Fibroblast of lung (primary cell): ENCODE data around the gene VAMP2. TPM values are rescaled to one million over a fixed set of nuclear protein-coding genes. Genes with fewer than 3 reads are reported as not detected.
A peak's percentile ranks its signal among the peaks of the same experiment; 100 is the strongest.

Source experiments
- DNase-seq, 2 donors: peaks; one replicate each; pipeline versions ENCODE4 v3.0.0 to v3.0.0-alpha.2; 2010; ENCODE audit warnings: low read depth in 2 of 2
- H2AFZ ChIP-seq: 2 replicates; pipeline ENCODE4 v1.5.1; 2012; ENCODE audit warnings: low read length, control low read depth, inconsistent platforms
- H3K27ac ChIP-seq: 2 replicates; pipeline ENCODE4 v1.5.1; 2011; ENCODE audit warnings: low read length, control low read depth; ENCODE audit not compliant: insufficient read depth
- H3K27me3 ChIP-seq: 2 replicates; pipeline ENCODE4 v1.5.1; 2011; ENCODE audit warnings: mild to moderate bottlenecking, low read length; ENCODE audit not compliant: control insufficient read depth, insufficient read depth
- H3K36me3 ChIP-seq: 2 replicates; pipeline ENCODE4 v1.5.1; 2011; ENCODE audit warnings: low read length; ENCODE audit not compliant: control insufficient read depth, insufficient read depth
- H3K4me1 ChIP-seq: 2 replicates; pipeline ENCODE4 v1.5.1; 2011; ENCODE audit warnings: low read length; ENCODE audit not compliant: control insufficient read depth, insufficient read depth; ENCODE audit errors: extremely low read depth
- H3K4me2 ChIP-seq: 2 replicates; pipeline ENCODE4 v1.5.1; 2011; ENCODE audit warnings: low read length, control low read depth; ENCODE audit not compliant: insufficient read depth; ENCODE audit errors: extremely low read depth
- H3K4me3 ChIP-seq, 4 experiments: fragments of 200-600 bp in 1 of 4; sonication (generic) in 1 of 4; replicated peaks in 1 of 4; 2 replicates each; pipeline ENCODE4 v1.5.1; 2011 to 2016; ENCODE audit warnings: low read length in 4 of 4, low read depth in 3 of 4, mild to moderate bottlenecking in 3 of 4, control low read depth in 2 of 4, inconsistent platforms in 1 of 4, mixed read lengths in 1 of 4; ENCODE audit not compliant: insufficient read depth in 1 of 4; ENCODE audit errors: control extremely low read depth in 1 of 4
- H3K79me2 ChIP-seq: 2 replicates; pipeline ENCODE4 v1.5.1; 2012; ENCODE audit warnings: mild to moderate bottlenecking, low read length, inconsistent platforms; ENCODE audit not compliant: control insufficient read depth, insufficient read depth
- H3K9ac ChIP-seq: 2 replicates; pipeline ENCODE4 v1.5.1; 2011; ENCODE audit warnings: mild to moderate bottlenecking, low read length, control low read depth; ENCODE audit not compliant: insufficient read depth
- H3K9me3 ChIP-seq: 2 replicates; pipeline ENCODE4 v1.5.1; 2012; ENCODE audit warnings: low read depth, low read length; ENCODE audit not compliant: control insufficient read depth, insufficient read depth
- H4K20me1 ChIP-seq: 2 replicates; pipeline ENCODE4 v1.5.1; 2011; ENCODE audit warnings: low read length; ENCODE audit not compliant: control insufficient read depth, insufficient read depth; ENCODE audit errors: extremely low read depth
- CTCF ChIP-seq, 2 donors: IDR thresholded peaks in 1 of 2; conservative IDR thresholded peaks in 1 of 2; 1 replicate in 1 of 2; 2 replicates in 1 of 2; pipeline ENCODE4 v1.5.1; 2011 to 2012; ENCODE audit warnings: low read length in 2 of 2, control low read depth in 1 of 2, inconsistent platforms in 1 of 2, low read depth in 1 of 2, mild to moderate bottlenecking in 1 of 2
- EZH2 ChIP-seq: IDR thresholded peaks from 2 replicates; pipeline ENCODE4 v1.5.1; 2012; ENCODE audit warnings: low read length, control low read depth, mild to moderate bottlenecking; ENCODE audit errors: missing control alignments
- polyA plus RNA-seq, 2 donors: library from polyadenylated mRNA; depleted of rRNA in 1 of 2; stranded (reverse) in 1 of 2; unstranded in 1 of 2; fragments of >200 nt; gene quantifications; 2 replicates each; pipeline ENCODE4 v1.2.1, GENCODE V29; 2011 to 2012; ENCODE audit warnings: missing spikeins in 1 of 2
- total RNA-seq: library from RNA; depleted of rRNA; stranded (reverse); fragments of >200 nt; gene quantifications from 2 replicates; pipeline ENCODE4 v1.2.1, GENCODE V29; 2014

Gene VAMP2
- total and polyA plus RNA-seq, 2 donors (not counting 1 experiment from before 2014, with no cell fraction given), result 8.1 to 12.2 TPM

DNA sequence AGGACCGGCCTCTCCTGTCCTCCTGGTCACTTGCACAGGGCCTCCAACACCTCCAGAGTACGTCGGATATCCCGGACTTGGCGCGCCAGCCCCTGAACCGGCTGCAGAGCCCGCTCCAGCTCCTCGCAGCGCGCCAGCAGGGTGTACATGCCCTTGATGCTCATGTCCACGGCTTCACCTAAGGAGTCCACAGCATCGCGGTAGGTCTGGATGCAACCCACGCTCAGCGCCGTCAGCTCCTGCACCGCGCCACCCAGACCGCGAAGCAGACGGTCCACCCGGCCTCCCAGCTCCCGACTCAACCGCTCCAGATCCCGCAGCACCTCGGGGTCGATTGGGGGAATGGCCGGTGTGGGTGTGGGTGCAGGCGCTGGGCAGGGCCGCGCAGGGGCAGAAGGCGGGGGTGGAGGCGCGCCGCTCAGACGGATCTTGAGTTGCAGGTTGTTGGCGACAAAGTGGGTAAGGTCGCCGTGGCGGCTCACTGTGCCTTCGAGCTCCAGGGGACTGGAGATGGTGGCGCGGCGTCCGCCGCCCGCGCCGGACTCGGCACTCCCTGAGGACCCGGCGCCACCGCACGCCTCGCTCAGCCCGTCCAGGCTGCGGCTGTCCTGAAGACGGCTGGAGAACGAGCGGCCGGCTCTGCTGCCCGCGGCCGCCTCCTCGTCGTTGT is 26.4 kb upstream of the VAMP2 start:
- DNase-seq, result peak; percentile 10 to 24
- Histone ChIP-seq H3K9ac (peak overlapping the region; percentile 57), H3K4me1 (peaks cover 13% of the 10 kb centered on the region), H3K27ac (peak overlapping the region; percentile 61), H4K20me1 (peaks cover 2% of the 10 kb centered on the region), H3K79me2 (peaks cover 15% of the 10 kb centered on the region), H3K4me3 (peak overlapping the region; percentile 66 to 84 (median 73)), H3K4me2 (peak overlapping the region; percentile 98), H3K9me3 (no peaks in the 10 kb centered on the region), H3K27me3 (no peaks in the 10 kb centered on the region), H3K36me3 (no peaks in the 10 kb centered on the region), H2AFZ (peak overlapping the region; percentile 57)
- TF ChIP-seq CTCF (conservative IDR thresholded peaks at IDR 0.05 in 1 of 2, IDR thresholded peaks at IDR 0.05 in 1 of 2; ENCODE audit: low read depth in 1 of 2, low read length in 2 of 2) (no peak), EZH2 (no peak)

DNA sequence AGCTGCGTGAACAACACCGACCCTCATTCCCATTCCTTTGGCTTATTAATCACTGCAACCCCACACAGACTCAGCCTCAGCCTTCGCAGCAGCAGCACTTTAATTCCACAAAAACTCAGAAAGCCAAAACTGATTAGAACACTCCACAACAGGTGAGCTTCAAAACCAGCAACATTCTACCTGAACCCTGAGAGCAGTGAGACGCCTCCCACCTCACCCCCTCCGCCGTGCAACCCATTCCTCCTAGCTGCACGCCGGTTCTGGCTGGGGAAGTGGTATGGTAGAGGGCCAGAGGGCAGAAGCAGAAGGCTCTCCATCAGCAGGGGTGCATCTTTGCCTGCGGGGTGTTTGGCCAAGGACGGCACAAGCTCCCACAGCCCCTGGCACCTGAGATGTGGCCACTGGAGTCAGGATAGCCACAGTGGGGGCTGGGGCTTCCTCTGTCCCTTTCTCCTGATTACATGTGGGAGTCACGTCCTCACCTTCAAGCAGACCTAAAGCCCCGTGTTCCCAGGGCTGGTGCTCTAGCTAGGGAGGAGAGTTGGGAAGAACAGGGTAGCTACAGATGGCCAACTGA is 25.6 kb upstream of the VAMP2 start:
- DNase-seq, result no peak
- TF ChIP-seq EZH2 (no peak), CTCF (conservative IDR thresholded peaks at IDR 0.05 in 1 of 2, IDR thresholded peaks at IDR 0.05 in 1 of 2; ENCODE audit: low read depth in 1 of 2, low read length in 2 of 2) (no peak)
- H3K9ac ChIP-seq, result peak overlapping the region; percentile 37
- H3K79me2 ChIP-seq, result peaks cover 15% of the 10 kb centered on the region
- H3K9me3 ChIP-seq, result no peaks in the 10 kb centered on the region
- no peaks in the 10 kb centered on the region for H3K36me3 ChIP-seq
- H4K20me1 ChIP-seq, result peaks cover 2% of the 10 kb centered on the region
- H3K27ac ChIP-seq, result peak overlapping the region; percentile 61
- peaks cover 13% of the 10 kb centered on the region for H3K4me1 ChIP-seq
- H3K27me3 ChIP-seq, result no peaks in the 10 kb centered on the region
- H3K4me3 ChIP-seq, result peak overlapping the region; percentile 66 to 84 (median 73)
- peak overlapping the region; percentile 98 for H3K4me2 ChIP-seq
- H2AFZ ChIP-seq, result no peak overlapping the region

GRCh38 chr17:8187517-8188262 is 24.9 kb upstream of the VAMP2 start:
- H3K36me3 ChIP-seq, result no peaks in the 10 kb centered on the region
- H3K9ac ChIP-seq, result peak overlapping the region; percentile 37
- peaks cover 2% of the 10 kb centered on the region for H4K20me1 ChIP-seq
- H3K9me3 ChIP-seq, result no peaks in the 10 kb centered on the region
- peak overlapping the region; percentile 98 for H3K4me2 ChIP-seq
- DNase-seq, result peak; percentile 99 to 100
- peak overlapping the region; percentile 78 for H3K27ac ChIP-seq
- H2AFZ ChIP-seq, result no peak overlapping the region
- H3K4me1 ChIP-seq, result peaks cover 13% of the 10 kb centered on the region
- H3K4me3 ChIP-seq, result peak overlapping the region; percentile 66 to 97 (median 82)
- TF ChIP-seq EZH2 (no peak), CTCF (conservative IDR thresholded peaks at IDR 0.05 in 1 of 2, IDR thresholded peaks at IDR 0.05 in 1 of 2; ENCODE audit: low read depth in 1 of 2, low read length in 2 of 2) (no peak)
- no peaks in the 10 kb centered on the region for H3K27me3 ChIP-seq
- peaks cover 15% of the 10 kb centered on the region for H3K79me2 ChIP-seq
